ENCODE measurements around the gene LRRN4CL.

LRRN4CL gene

GRCh38 chr11:62646825-62647608 lies 42.3 kb downstream of the LRRN4CL start:
- DNase-seq (ENCODE audit: low read depth in 3 of 3) = no peak

- DNase-seq (ENCODE audit: low read depth in 3 of 3) = peak; percentile 99 to 100 (median 99)
These were observed 43.1 kb downstream of the LRRN4CL start, which contains the start of gene GANAB for GRCh38 chr11:62645946-62646824. Gene GANAB (minus strand): TSS chr11:62646613. CDS start chr11:62646599, 14 bp downstream.

GRCh38 chr11:62645671-62645945 lies 43.7 kb downstream of the LRRN4CL start:
- DNase-seq (ENCODE audit: low read depth in 3 of 3) = no peak

DNA sequence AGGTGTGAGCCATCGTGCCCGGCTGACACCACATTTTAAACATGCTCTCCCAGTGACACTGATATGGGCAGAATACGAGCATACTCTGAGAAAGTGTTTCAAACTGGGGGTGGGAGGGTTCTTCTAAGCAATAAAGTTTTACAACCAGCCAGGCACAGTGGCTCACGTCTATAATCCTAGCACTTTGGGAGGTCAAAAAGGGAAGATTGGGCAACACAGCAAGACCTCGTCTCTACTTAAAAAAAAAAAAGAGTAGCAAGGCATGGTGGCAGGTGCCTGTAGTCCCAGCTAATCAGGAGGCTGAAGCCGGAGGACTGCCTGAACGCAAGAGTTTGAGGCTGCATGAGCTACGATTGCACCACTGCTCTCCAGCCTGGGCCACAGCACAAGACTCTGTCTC lies 45.1 kb downstream of the LRRN4CL start:
- DNase-seq (ENCODE audit: low read depth in 3 of 3) = no peak

All from stimulated activated CD4-positive, alpha-beta T cell treated with anti-CD3 and anti-CD28 coated beads, TNF-alpha, amount 100 ng/mL, for 48 hours (primary cell).